AG10803 (cell line): ENCODE data around the gene ERG.
A peak's percentile ranks its signal among the peaks of the same experiment; 100 is the strongest.

Experiments
- DNase-seq: peaks from one replicate; pipeline ENCODE4 v3.0.0; 2010; ENCODE audit warnings: low read depth
- H3K4me3 ChIP-seq: 2 replicates; pipeline ENCODE4 v1.5.1; 2011; ENCODE audit warnings: mild to moderate bottlenecking, low read length, control low read depth
- CTCF ChIP-seq: conservative IDR thresholded peaks from 2 replicates; pipeline ENCODE4 v1.5.1; 2011; ENCODE audit warnings: mild to moderate bottlenecking, low read length, control low read depth, inconsistent platforms

ERG gene

GRCh38 chr21:38441153-38441552 lies 57.1 kb downstream of the ERG start:
- no peak overlapping the region for H3K4me3 ChIP-seq
- no peak for DNase-seq
- no peak for TF ChIP-seq CTCF

- peak; percentile 80 for DNase-seq
- no peak for TF ChIP-seq CTCF
These were observed 57.5 kb downstream of the ERG start for GRCh38 chr21:38440746-38441145.

GRCh38 chr21:38439957-38440356 lies 58.3 kb downstream of the ERG start:
- no peak for TF ChIP-seq CTCF
- DNase-seq: no peak
- H3K4me3 ChIP-seq: no peak overlapping the region

More at GRCh38 chr21:38440746-38441145, 57.5 kb downstream of the ERG start:
- H3K4me3 ChIP-seq: no peak overlapping the region

GRCh38 chr21:38439426-38439825 lies 58.9 kb downstream of the ERG start:
- no peak for TF ChIP-seq CTCF

GRCh38 chr21:38438462-38438893 lies 59.8 kb downstream of the ERG start:
- no peak overlapping the region for H3K4me3 ChIP-seq
- TF ChIP-seq CTCF: no peak
- DNase-seq: peak; percentile 64

More at GRCh38 chr21:38439426-38439825, 58.9 kb downstream of the ERG start:
- no peak overlapping the region for H3K4me3 ChIP-seq
- peak; percentile 21 for DNase-seq

GRCh38 chr21:38436341-38436740 lies 61.9 kb downstream of the ERG start:
- no peak for DNase-seq
- no peak overlapping the region for H3K4me3 ChIP-seq
- no peak for TF ChIP-seq CTCF

GRCh38 chr21:38434913-38435533 lies 63.3 kb downstream of the ERG start:
- DNase-seq: peak; percentile 33
- H3K4me3 ChIP-seq: peak overlapping the region; percentile 44
- no peak for TF ChIP-seq CTCF
